SK-N-MC (cell line): ENCODE data around the gene SAMD5.

Experiments used
- EZH2 ChIP-seq: fragments of 200-600 bp; sonication (generic); IDR thresholded peaks from one replicate; pipeline ENCODE4 v1.6.1; 2017; ENCODE audit warnings: antibody characterized with exemption
- POLR2AphosphoS5 ChIP-seq: IDR thresholded peaks from 2 replicates; pipeline ENCODE4 v1.6.1; 2012; ENCODE audit warnings: mild to moderate bottlenecking, low read depth, low read length, borderline replicate concordance

DNA sequence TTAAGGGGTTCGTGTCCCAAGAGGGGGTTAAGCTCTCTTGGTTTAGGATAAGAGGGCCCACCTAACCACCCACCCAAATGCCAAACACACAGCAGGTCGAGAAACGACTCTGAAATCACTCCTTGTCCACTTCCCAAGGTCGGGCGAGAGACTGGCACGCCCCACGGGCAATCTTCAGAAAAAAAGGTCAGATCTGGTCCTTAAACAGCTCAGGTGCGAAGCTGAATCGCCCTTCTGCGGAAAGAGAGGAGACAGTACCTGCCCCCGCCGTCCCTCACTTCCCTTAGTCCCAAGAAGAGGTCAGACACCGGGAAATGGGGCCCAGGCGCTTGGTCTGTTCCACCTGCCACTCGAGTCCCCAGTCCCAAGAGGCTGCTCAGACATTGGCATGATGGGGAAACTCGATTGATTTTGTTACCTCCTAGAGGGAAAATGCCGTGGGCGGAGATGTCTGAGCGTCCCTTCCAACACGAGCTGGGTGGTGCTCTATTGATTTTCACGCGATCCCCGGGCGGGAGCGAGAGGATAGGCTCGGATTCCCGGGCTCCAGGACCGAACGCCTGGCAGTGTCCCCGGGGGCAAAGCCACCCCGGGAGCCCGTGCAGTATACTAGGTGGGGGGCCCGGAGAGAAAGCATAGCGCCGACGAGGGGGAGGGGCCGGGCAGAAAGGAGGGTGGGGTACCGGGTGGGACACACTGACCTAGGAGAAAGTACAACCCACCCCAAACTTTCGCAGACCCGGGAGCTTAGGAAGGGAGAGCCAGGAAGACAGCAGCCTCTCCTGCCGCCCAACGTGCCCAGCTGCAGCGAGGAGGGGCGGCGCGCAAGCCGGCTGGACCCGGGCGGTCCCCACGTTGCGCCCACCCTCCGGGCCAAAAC is 1.1 kb upstream of the SAMD5 start:
- TF ChIP-seq EZH2 (no peak), POLR2AphosphoS5 (no peak)
